ENCODE results near the gene SH3RF1. TPM values are rescaled to one million over a fixed set of nuclear protein-coding genes. Genes with fewer than 3 reads are reported as not detected.

SH3RF1 gene
- total RNA-seq, 1 donor from 2014 or later: 18.6 TPM

DNA sequence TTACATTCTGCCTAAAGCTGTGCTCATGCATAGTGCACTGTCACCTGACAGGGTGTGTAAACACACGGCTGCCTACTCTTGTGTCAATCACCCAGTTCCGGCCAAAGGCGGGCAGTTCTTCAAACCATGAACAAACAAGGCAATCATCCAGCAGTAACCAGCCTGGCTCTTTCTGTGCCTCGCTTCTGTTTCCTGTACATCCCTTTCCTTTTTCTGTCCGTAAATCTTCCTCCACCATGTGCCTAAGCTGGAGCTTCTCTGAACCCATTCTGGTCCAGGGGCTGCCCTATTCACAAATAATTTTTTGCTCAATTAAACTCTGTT is 199.9 kb downstream of the SH3RF1 start:
- Mint-ChIP-seq H3K9me3 (no peaks in the 10 kb centered on the region), H3K27me3 (ENCODE audit: low read depth) (no peaks in the 10 kb centered on the region), H3K4me3 (no peak overlapping the region), H3K27ac (ENCODE audit: unreplicated experiment) (no peak overlapping the region), H3K36me3 (ENCODE audit: low read depth) (no peaks in the 10 kb centered on the region), H3K4me1 (peaks cover 18% of the 10 kb centered on the region)
- no peak for DNase-seq (ENCODE audit: low read depth, low spot score)
- TF ChIP-seq, protein P1, sequence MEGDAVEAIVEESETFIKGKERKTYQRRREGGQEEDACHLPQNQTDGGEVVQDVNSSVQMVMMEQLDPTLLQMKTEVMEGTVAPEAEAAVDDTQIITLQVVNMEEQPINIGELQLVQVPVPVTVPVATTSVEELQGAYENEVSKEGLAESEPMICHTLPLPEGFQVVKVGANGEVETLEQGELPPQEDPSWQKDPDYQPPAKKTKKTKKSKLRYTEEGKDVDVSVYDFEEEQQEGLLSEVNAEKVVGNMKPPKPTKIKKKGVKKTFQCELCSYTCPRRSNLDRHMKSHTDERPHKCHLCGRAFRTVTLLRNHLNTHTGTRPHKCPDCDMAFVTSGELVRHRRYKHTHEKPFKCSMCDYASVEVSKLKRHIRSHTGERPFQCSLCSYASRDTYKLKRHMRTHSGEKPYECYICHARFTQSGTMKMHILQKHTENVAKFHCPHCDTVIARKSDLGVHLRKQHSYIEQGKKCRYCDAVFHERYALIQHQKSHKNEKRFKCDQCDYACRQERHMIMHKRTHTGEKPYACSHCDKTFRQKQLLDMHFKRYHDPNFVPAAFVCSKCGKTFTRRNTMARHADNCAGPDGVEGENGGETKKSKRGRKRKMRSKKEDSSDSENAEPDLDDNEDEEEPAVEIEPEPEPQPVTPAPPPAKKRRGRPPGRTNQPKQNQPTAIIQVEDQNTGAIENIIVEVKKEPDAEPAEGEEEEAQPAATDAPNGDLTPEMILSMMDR (conservative IDR thresholded peaks at IDR 0.05): no peak

DNA sequence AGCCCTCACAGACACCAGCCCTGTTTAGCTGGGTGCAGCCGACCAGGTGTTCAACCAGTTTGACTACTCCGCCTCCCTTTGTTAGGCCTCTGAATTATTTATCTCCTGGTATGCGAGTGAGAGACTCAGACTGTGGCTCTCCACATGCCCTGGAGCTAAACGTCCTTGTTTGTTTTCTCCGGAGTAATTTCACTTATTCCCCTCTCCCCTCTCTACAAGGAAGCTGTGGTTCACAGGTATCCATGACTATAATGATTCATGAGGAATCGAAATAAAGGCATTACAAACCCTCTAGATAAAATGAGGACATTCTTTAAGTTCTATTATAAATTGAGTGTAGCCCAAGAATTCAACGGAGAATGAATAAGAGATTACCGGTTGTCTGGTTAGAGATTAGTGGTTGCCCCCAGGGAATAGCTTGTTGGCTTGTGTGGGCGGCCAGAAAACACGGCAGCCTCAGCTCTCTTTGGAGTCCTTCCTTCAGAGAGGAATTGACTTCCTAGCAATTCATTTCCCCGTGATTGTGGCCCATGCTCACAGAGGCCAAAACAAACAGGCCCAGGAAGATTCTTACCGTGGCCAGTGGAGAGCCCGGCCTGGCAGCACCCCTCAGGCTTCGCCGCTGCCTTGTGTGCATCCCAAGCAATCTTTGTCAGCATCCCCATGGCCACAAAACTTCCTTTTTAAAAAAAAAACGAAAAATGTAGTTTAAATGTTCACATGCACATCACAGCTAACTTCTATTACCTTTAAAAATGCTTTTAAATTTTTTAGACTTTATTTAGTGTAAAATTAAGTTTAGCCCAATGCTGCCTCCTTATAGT is 200.5 kb downstream of the SH3RF1 start:
- Mint-ChIP-seq H3K9me3 (no peaks in the 10 kb centered on the region), H3K4me3 (no peak overlapping the region), H3K4me1 (peaks cover 18% of the 10 kb centered on the region), H3K27ac (ENCODE audit: unreplicated experiment) (no peak overlapping the region), H3K36me3 (ENCODE audit: low read depth) (no peaks in the 10 kb centered on the region), H3K27me3 (ENCODE audit: low read depth) (no peaks in the 10 kb centered on the region)
- no peak for DNase-seq (ENCODE audit: low read depth, low spot score)
- TF ChIP-seq, protein P1 (conservative IDR thresholded peaks at IDR 0.05): no peak

DNA sequence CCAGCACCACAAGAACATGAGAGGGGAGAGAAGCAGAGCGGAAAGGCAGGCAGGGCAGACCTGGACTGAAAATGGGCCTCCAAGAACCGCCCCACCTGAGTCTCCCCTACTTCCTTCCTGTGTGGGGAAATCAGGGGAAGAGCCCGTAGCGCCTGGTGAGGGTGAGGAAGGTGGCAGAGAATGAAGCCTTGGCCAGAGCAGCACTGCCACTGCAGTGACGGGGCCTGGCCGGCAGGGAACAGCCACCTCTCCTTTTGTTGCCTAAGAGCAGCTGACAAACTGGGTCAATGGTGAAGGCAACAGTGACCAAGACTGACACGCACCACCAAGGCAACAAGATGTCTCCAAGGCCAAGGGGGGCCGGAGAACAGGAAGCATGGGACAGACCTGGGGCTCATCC is 202.3 kb downstream of the SH3RF1 start:
- H3K27me3 Mint-ChIP-seq (ENCODE audit: low read depth): no peaks in the 10 kb centered on the region
- no peak overlapping the region for H3K27ac Mint-ChIP-seq (ENCODE audit: unreplicated experiment)
- H3K9me3 Mint-ChIP-seq: no peaks in the 10 kb centered on the region
- no peak for DNase-seq (ENCODE audit: low read depth, low spot score)
- H3K4me3 Mint-ChIP-seq: no peak overlapping the region
- TF ChIP-seq, protein P1 (conservative IDR thresholded peaks at IDR 0.05): no peak
- no peaks in the 10 kb centered on the region for H3K36me3 Mint-ChIP-seq (ENCODE audit: low read depth)
- peaks cover 18% of the 10 kb centered on the region for H3K4me1 Mint-ChIP-seq

DNA sequence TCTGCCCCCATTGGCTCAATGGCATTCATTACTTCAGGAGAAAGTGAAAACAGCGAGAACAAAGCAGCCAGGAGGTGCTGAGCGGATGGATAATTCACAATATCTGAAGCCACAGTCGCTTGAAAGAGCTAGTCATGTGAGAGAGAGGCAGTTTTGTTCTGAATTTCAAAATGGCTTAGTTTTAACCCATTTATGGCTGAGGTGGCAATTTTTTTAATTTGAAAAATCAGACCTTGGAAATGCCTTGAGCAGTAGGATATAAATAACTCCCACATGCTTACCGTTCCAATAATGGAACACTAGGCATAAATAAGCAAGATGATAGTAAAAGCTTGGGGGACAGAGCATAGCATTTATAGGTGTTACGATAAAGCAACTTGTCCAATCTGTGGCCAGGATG is 203.8 kb downstream of the SH3RF1 start:
- Mint-ChIP-seq H3K27me3 (ENCODE audit: low read depth) (no peaks in the 10 kb centered on the region), H3K4me1 (peaks cover 18% of the 10 kb centered on the region), H3K36me3 (ENCODE audit: low read depth) (no peaks in the 10 kb centered on the region), H3K9me3 (no peaks in the 10 kb centered on the region), H3K4me3 (no peak overlapping the region), H3K27ac (ENCODE audit: unreplicated experiment) (no peak overlapping the region)
- TF ChIP-seq, protein P1 (conservative IDR thresholded peaks at IDR 0.05): no peak
- no peak for DNase-seq (ENCODE audit: low read depth, low spot score)

DNA sequence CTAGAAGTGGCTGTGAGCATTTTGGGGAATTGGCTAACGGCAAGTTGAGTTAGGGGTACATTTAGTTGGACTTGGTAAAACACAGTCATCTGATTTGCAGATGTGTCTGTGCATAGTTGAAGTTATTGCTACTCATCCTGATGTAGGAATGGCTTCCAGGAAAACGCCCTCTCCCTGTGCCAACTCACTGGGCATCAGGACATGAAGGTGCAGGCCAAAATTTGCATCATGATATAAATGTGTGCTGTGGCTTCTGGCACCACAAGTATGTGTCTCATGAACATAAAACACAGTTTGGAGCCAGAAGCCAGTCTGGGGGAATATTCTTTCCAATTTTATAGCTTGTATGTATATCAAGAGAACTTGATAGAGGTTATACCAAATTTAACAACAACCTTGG is 206.5 kb downstream of the SH3RF1 start:
- TF ChIP-seq, protein P1 (conservative IDR thresholded peaks at IDR 0.05): no peak
- no peak for DNase-seq (ENCODE audit: low read depth, low spot score)
- Mint-ChIP-seq H3K4me3 (no peak overlapping the region), H3K4me1 (peaks cover 4% of the 10 kb centered on the region), H3K9me3 (no peaks in the 10 kb centered on the region), H3K27ac (ENCODE audit: unreplicated experiment) (no peak overlapping the region), H3K36me3 (ENCODE audit: low read depth) (no peaks in the 10 kb centered on the region), H3K27me3 (ENCODE audit: low read depth) (no peaks in the 10 kb centered on the region)
